Activated naive CD4-positive, alpha-beta T cell treated with anti-CD3 and anti-CD28 coated beads, Interleukin-2, amount 50 U/mL, for 72 hours (primary cell): ENCODE measurements around the gene POU2AF1. TPM values are rescaled to one million over a fixed set of nuclear protein-coding genes. Genes with fewer than 3 reads are reported as not detected.

Experiments
- ATAC-seq, 2 donors: fragments of 150-1000 bp; cut with Tn5 transposase; 2 replicates each; pipeline ENCODE4 v1.10.0; 2021; ENCODE audit warnings: mild to moderate bottlenecking in 2 of 2, moderate library complexity in 2 of 2
- DNase-seq, 2 donors: peaks; one replicate each; pipeline ENCODE4 v3.0.0; 2021 to 2022; ENCODE audit warnings: low spot score in 2 of 2
- H3K27ac Mint-ChIP-seq, 2 donors: one replicate each; pipeline ENCODE4 v1.8.0; 2022; ENCODE audit warnings: mild to moderate bottlenecking in 2 of 2, mixed read lengths in 2 of 2
- H3K36me3 Mint-ChIP-seq, 2 donors: one replicate each; pipeline ENCODE4 v1.8.0; 2022; ENCODE audit warnings: mixed read lengths in 2 of 2
- H3K9me3 Mint-ChIP-seq, 2 donors: one replicate each; pipeline ENCODE4 v1.8.0; 2022; ENCODE audit warnings: mixed read lengths in 2 of 2
- total RNA-seq, 2 donors: library from RNA; stranded (reverse); gene quantifications; one replicate each; pipeline ENCODE4 v1.2.3, GENCODE V29; 2022

Gene POU2AF1
- total RNA-seq, 2 donors from 2014 or later, result 3.2 to 11.0 TPM

GRCh38 chr11:111360150-111361043, 18.7 kb downstream of the POU2AF1 start:
- Mint-ChIP-seq H3K9me3 (no peaks in the 10 kb centered on the region), H3K36me3 (no peaks in the 10 kb centered on the region), H3K27ac (no peak overlapping the region)
- DNase-seq, result no peak
- ATAC-seq, result no peak

GRCh38 chr11:111359223-111360149, 19.6 kb downstream of the POU2AF1 start:
- no peaks in the 10 kb centered on the region for H3K9me3 Mint-ChIP-seq
- no peaks in the 10 kb centered on the region for H3K36me3 Mint-ChIP-seq
- no peak overlapping the region for H3K27ac Mint-ChIP-seq
- ATAC-seq (peak; percentile 53 to 86), DNase-seq (no peak)

GRCh38 chr11:111358038-111359001, 20.8 kb downstream of the POU2AF1 start:
- ATAC-seq (no peak), DNase-seq (no peak)
- Mint-ChIP-seq H3K9me3 (no peaks in the 10 kb centered on the region), H3K27ac (no peak overlapping the region), H3K36me3 (no peaks in the 10 kb centered on the region)

- ATAC-seq (no peak), DNase-seq (no peak)
- Mint-ChIP-seq H3K27ac (no peak overlapping the region), H3K9me3 (no peaks in the 10 kb centered on the region), H3K36me3 (no peaks in the 10 kb centered on the region)
Measured at GRCh38 chr11:111357150-111358037, 21.7 kb downstream of the POU2AF1 start.

DNA sequence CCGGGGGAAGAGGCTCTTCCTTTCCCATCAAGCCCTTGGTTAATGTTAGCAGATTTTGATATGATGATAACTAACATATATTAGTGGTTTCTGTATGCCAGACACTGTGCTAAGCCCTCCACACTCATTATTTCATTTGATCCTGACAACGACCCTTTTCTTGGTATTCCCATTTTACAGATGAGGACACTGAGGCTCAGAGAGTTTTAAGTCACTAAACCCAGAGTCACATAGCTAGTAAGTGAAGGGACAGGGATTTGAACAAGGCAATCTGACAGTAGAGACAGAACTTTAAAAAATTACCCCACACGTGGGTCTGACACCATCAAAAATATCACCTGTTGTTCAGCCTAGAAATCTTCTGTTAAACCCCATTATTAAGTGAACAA, 22.4 kb downstream of the POU2AF1 start:
- no peak for ATAC-seq
- no peak for DNase-seq
- Mint-ChIP-seq H3K27ac (no peak overlapping the region), H3K36me3 (no peaks in the 10 kb centered on the region), H3K9me3 (no peaks in the 10 kb centered on the region)

DNA sequence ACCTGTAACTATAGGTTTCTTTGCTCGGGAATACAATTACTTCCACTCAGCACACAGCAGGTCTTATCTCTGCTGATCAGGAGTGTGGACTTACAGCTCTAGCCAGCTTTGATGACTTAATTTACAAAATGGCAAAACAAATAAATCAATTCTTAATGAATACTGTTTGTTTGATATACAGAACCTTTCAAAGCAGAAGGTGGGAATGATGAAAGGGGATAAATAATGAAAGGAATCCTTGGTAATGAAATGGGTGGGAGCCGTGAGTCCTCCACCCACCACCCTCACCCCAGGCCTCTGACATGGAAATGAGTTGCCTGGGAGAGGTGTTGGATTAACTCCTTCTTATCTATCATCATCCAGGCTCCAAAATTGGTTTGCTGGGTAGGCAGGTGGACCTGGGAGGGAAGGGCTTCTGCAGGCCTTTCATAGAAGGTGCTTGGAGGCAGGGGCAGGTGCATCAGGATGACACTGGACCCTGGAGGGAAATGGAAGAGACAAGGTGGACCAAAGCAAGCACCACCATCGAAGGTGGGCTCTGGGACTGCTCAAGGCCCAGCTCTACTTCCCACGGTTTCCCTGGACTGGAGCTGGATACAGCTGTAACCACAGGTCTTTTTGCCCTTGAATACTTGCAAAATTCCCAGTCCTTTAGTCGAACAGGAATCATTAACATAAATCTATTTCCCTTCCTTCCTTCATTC, 23.0 kb downstream of the POU2AF1 start:
- no peak for DNase-seq
- no peak overlapping the region for H3K27ac Mint-ChIP-seq
- H3K9me3 Mint-ChIP-seq, result no peaks in the 10 kb centered on the region
- no peak for ATAC-seq
- H3K36me3 Mint-ChIP-seq, result no peaks in the 10 kb centered on the region

- Mint-ChIP-seq H3K36me3 (no peaks in the 10 kb centered on the region), H3K27ac (peak overlapping the region in 1 of 2 donors; percentile 90), H3K9me3 (no peaks in the 10 kb centered on the region)
- no peak for DNase-seq
- ATAC-seq, result no peak
Measured at GRCh38 chr11:111355101-111355500, 24.0 kb downstream of the POU2AF1 start.

DNA sequence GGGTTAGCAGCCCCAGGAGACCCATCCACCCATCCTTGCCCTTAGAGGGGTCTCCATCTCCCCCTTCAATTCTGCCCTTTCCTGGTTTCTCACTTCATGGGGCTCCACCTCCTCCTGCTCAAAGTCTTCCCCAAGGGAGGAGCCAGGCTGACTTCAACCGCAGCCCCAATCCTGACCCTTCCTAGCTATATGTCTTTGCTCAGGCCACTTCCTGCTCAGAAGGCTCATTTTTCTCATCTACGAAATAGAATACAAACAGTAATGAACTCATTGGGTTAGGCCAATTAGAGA, 24.5 kb downstream of the POU2AF1 start:
- Mint-ChIP-seq H3K36me3 (no peaks in the 10 kb centered on the region), H3K9me3 (no peaks in the 10 kb centered on the region), H3K27ac (peak overlapping the region in 1 of 2 donors; percentile 90)
- no peak for DNase-seq
- ATAC-seq, result no peak

DNA sequence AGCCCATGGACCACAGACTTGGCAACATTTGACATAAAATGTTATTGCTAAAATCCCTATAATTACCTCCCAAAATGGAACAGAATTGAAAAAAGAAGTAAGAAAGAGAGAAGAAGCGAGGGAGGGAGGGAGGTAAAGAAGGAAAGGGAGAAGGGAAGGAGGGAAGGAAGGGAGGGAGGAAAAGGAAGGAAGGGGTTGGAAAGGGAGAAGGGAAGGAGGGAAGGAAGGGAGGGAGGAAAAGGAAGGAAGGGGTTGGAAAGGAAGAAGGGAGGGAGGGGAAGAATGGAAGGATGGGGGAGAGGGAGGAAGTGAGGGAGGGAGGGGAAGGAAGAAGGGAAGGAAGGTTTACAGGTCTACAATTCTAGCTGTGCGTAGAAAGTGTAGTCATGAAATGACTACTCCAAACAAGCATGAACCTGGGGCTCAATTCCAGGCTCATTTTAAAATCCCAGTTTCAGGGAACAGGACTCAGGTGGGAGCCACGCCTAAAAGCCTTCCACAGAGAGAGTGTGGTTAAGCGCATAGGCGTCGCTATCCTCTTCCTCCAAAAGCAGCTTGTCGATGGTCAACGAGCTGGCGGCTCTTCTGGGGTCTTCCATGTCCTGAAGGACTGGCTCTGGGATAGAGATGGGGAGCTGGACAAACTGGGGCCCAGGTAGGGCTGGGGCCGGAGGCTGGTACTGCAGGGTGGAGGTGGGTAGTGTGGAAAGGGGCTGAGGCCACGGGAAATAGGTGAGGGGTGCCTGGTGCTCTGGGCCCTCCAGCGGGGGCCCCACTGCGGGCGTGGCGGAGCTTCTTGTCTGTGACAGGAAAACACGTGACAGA, 25.1 kb downstream of the POU2AF1 start:
- Mint-ChIP-seq H3K9me3 (no peaks in the 10 kb centered on the region), H3K36me3 (no peaks in the 10 kb centered on the region), H3K27ac (no peak overlapping the region)
- ATAC-seq, result no peak
- no peak for DNase-seq

DNA sequence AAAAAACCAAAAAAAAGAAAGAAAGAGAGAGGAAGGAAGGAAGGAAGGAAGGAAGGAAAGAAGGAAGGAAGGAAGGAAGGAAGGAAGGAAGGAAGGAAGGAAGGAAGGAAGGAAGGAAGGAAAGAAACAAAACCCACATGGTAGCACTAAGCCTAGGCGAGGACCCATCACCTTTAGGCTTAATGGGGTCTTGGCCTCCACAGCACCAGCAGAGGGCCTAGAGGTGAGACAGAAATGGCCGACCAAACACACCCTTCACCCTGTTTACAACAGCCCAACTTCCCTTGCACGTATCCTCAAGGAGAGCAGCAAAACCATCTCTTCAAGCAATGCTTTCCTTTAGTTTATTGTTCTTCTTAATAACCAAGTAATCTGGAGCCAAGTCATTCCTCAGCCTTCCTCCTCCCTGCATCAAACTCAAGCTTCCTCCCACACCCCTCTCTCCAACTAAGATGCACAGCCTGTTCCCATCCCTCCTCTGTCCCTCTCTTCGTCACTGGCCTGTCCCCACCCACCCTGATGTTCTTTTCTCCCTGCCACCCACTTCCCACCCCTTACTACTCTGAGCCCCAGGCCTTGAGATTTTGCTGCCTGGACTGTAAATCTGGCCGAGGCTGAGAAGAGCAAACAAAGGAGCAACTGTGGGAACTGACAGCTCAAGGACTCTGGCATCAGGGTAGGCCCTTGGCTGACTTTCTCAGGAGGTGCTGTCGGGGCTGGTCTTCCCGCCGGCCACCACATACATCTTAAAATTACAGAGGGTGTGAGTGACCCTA, 26.0 kb downstream of the POU2AF1 start:
- DNase-seq, result no peak
- no peak for ATAC-seq
- peak overlapping the region in 1 of 2 donors; percentile 55 for H3K27ac Mint-ChIP-seq
- H3K9me3 Mint-ChIP-seq, result no peaks in the 10 kb centered on the region
- H3K36me3 Mint-ChIP-seq, result no peaks in the 10 kb centered on the region

DNA sequence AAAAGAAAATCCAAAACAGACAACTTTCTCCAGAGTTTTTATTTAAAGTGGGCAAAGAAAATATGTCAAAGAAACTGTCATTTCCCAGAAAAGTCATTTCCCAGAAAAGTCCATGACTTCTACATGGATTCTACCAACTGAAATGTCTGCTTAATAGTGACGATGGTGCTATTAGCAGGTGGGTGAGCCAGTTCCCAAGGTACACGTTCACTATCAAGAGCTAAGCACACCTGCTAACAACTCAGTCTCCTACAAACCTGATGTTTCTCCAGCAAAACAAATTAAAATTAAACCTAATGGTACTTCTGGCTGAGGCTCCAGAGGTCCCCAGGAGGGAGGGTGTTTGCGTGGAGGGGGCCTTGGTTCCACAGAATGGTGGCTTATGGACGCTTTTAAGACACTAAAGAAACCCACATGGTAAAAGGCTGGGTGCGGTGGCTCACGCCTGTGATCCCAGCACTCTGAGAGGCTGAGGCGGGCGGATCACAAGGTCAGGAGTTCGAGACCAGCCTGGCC, 26.8 kb downstream of the POU2AF1 start:
- DNase-seq, result no peak
- no peak for ATAC-seq
- H3K9me3 Mint-ChIP-seq, result no peaks in the 10 kb centered on the region
- H3K27ac Mint-ChIP-seq, result no peak overlapping the region
- no peaks in the 10 kb centered on the region for H3K36me3 Mint-ChIP-seq

GRCh38 chr11:111351374-111352055, 27.6 kb downstream of the POU2AF1 start:
- Mint-ChIP-seq H3K27ac (no peak overlapping the region), H3K9me3 (no peaks in the 10 kb centered on the region), H3K36me3 (no peaks in the 10 kb centered on the region)
- ATAC-seq (no peak), DNase-seq (no peak)

DNA sequence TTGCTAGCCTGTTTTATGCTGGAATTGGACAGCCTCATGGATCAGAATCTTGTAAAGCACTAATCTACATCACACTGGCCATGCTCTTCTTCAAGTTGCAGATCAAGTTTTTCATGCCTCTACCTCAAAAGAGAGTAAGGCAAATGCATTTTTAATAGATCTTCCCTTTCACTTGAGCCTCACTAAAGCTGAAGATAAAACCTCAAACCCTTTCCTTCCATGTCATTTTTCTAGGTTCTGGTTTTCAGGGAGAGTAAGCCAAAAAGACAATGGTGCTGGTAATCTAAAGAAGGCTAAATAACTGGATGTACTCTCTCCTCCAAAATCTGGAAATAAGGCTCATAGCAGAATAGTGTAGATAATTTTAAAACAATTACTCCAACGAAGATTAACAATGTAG, 28.3 kb downstream of the POU2AF1 start:
- Mint-ChIP-seq H3K36me3 (no peaks in the 10 kb centered on the region), H3K9me3 (no peaks in the 10 kb centered on the region), H3K27ac (no peak overlapping the region)
- DNase-seq, result no peak
- no peak for ATAC-seq
